GM23338 (cell line): Measurements from ENCODE around the gene ADAMTS20.

Source experiments
- CTCF ChIP-seq, 2 experiments: fragments of 200-600 bp in 1 of 2; sonication (generic) in 1 of 2; conservative IDR thresholded peaks; 2 replicates each; pipeline versions ENCODE4 v1.5.1 to v1.6.1; 2016 to 2017; ENCODE audit warnings: antibody characterized with exemption in 2 of 2, low read depth in 2 of 2, mild to moderate bottlenecking in 2 of 2, moderate library complexity in 1 of 2
- EZH2 ChIP-seq: fragments of 200-600 bp; sonication (generic); IDR thresholded peaks from one replicate; pipeline ENCODE4 v1.8.0; 2017; ENCODE audit warnings: antibody characterized with exemption, mild to moderate bottlenecking, low read depth; ENCODE audit not compliant: unreplicated experiment
- EZH2phosphoT487 ChIP-seq: fragments of 200-600 bp; sonication (generic); IDR thresholded peaks from one replicate; pipeline ENCODE4 v1.8.1; 2018; ENCODE audit warnings: antibody characterized with exemption; ENCODE audit not compliant: unreplicated experiment
- JUNB ChIP-seq: IDR thresholded peaks from one replicate; pipeline ENCODE4 v1.6.1; 2016; ENCODE audit warnings: antibody characterized with exemption; ENCODE audit not compliant: unreplicated experiment
- NANOG ChIP-seq: IDR thresholded peaks from 2 replicates; pipeline ENCODE4 v1.6.1; 2016; ENCODE audit warnings: antibody characterized with exemption, borderline replicate concordance
- POLR2AphosphoS5 ChIP-seq: IDR thresholded peaks from 2 replicates; pipeline ENCODE4 v1.6.1; 2016; ENCODE audit warnings: antibody characterized with exemption, low read depth
- REST ChIP-seq: IDR thresholded peaks from one replicate; pipeline ENCODE4 v1.6.1; 2018; ENCODE audit warnings: antibody characterized with exemption; ENCODE audit not compliant: unreplicated experiment
- ZNF331 ChIP-seq: fragments of 250-450 bp; sonication (Bioruptor Pico); IDR thresholded peaks from 2 replicates; pipeline ENCODE4 v1.5.0; 2020; ENCODE audit warnings: low read depth, mild to moderate bottlenecking, moderate library complexity

- TF ChIP-seq CTCF (conservative IDR thresholded peaks at IDR 0.05; ENCODE audit: low read depth in 2 of 2) (no peak), POLR2AphosphoS5 (no peak), EZH2 (no peak), EZH2phosphoT487 (no peak), REST (no peak), JUNB (no peak), NANOG (no peak), ZNF331 (CRISPR knock-in tag) (no peak)
Measured at GRCh38 chr12:43315961-43316360, 236.0 kb downstream of the ADAMTS20 start.
